GM18498 (cell line): ENCODE measurements around the gene CDH13.

Experiments
- ATAC-seq: cut with Tn5 transposase; IDR thresholded peaks from one replicate; pipeline ENCODE4 v1.9.1; 2021; ENCODE audit warnings: mild to moderate bottlenecking, moderate library complexity; ENCODE audit not compliant: unreplicated experiment

CDH13 gene

GRCh38 chr16:82626791-82627261 is at the start of gene CDH13:
Gene CDH13 (plus strand): TSS chr16:82626969.
- ATAC-seq = no peak

- ATAC-seq = no peak
These were observed 46.4 kb upstream of the CDH13 start for GRCh38 chr16:82580298-82580890.

- no peak for ATAC-seq
These were observed 43.8 kb upstream of the CDH13 start for GRCh38 chr16:82582975-82583374.

GRCh38 chr16:82583422-82583821 is 43.3 kb upstream of the CDH13 start:
- no peak for ATAC-seq

- ATAC-seq = no peak
These were observed 42.1 kb upstream of the CDH13 start for GRCh38 chr16:82584553-82585152.

GRCh38 chr16:82585675-82586074 is 41.1 kb upstream of the CDH13 start:
- no peak for ATAC-seq

GRCh38 chr16:82586130-82586529 is 40.6 kb upstream of the CDH13 start:
- ATAC-seq = no peak

GRCh38 chr16:82587289-82587688 is 39.5 kb upstream of the CDH13 start:
- ATAC-seq = no peak

- ATAC-seq = no peak
These were observed 37.4 kb upstream of the CDH13 start for GRCh38 chr16:82589407-82589806.

- no peak for ATAC-seq
These were observed 32.7 kb upstream of the CDH13 start for GRCh38 chr16:82594114-82594513.

- no peak for ATAC-seq
These were observed 28.0 kb upstream of the CDH13 start for GRCh38 chr16:82598771-82599170.

GRCh38 chr16:82601989-82602640 is 24.7 kb upstream of the CDH13 start:
- no peak for ATAC-seq

- ATAC-seq = no peak
These were observed 22.9 kb upstream of the CDH13 start for GRCh38 chr16:82603784-82604411.

GRCh38 chr16:82605076-82605475 is 21.7 kb upstream of the CDH13 start:
- ATAC-seq = no peak

GRCh38 chr16:82605863-82606620 is 20.7 kb upstream of the CDH13 start:
- no peak for ATAC-seq

- no peak for ATAC-seq
These were observed 17.6 kb upstream of the CDH13 start for GRCh38 chr16:82609140-82609539.

- ATAC-seq = no peak
These were observed 14.5 kb upstream of the CDH13 start for GRCh38 chr16:82612263-82612662.

GRCh38 chr16:82616356-82616755 is 10.4 kb upstream of the CDH13 start:
- no peak for ATAC-seq

GRCh38 chr16:82621781-82622180 is 5.0 kb upstream of the CDH13 start:
- ATAC-seq = no peak

GRCh38 chr16:82623241-82623640 is 3.5 kb upstream of the CDH13 start:
- ATAC-seq = no peak
